ENCODE results near the gene ABR.

ABR gene

DNA sequence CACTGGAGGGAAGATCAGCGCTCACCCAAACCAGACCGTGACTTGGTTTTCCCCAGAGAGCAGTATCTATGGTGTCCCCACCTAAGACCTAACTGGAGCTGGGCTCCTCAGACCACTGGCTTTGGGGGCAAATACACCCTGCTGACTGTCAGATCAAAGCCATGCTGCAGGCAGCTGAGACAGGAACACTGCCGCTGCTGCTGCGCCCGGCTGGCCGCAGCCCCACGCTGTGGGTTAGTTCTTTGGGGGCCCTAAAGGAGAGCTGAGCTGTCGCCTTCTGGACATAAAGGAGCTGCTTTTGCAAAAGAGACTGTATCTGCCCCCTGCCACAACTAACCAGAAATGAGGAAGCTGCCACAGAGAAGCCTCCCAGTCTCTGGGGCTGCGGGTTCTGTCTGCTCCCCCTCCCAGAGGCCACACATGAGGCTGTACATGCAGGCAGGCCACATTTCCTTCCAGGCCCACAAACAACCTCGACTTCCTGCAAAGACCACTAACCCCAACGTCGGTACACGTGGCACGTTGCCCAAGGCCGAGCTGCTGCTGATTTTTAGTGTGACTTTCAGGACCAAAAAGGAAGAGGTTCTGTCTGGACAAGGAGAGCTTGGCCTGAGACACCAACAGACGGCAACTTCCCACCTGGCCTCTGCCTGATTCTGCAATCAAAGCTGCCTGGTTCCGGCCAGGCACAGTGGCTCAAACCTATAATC is 18.2 kb upstream of the ABR start:
- Histone ChIP-seq H3K36me3 (ENCODE audit: insufficient read depth, low read length) (no peaks in the 10 kb centered on the region), H3K4me3 (ENCODE audit: low read length) (no peak overlapping the region), H3K4me1 (ENCODE audit: control insufficient read depth, insufficient read depth, low read length) (peaks cover 14% of the 10 kb centered on the region), H3K4me2 (ENCODE audit: low read length) (no peak overlapping the region), H3K9me3 (replicated peaks; ENCODE audit: low read length) (no peaks in the 10 kb centered on the region), H3K27me3 (ENCODE audit: control insufficient read depth, insufficient read depth, low read length) (peaks cover 38% of the 10 kb centered on the region), H3K9ac (ENCODE audit: low read depth, low read length) (no peak overlapping the region)

DNA sequence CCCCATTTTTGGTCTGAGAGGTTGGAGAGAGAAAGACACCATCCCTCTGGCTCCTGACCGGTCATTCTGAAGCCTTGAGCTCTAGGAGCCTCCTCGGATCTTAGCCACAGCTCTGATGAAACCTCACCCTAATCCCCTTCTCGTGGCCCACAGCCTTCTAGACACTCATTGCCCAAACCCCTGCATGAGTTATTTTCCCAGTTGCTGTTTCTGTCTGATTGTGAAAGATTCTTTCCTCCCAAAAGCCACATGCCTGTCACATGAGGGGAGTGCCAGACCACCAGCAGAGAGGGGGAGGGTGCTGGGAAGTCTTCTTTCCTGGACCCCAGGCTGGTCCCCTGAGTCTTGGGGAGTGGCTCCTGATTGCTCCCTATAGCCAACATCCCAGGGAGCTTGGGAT is 17.6 kb upstream of the ABR start:
- Histone ChIP-seq H3K9me3 (replicated peaks; ENCODE audit: low read length) (no peaks in the 10 kb centered on the region), H3K9ac (ENCODE audit: low read depth, low read length) (no peak overlapping the region), H3K27me3 (ENCODE audit: control insufficient read depth, insufficient read depth, low read length) (peaks cover 37% of the 10 kb centered on the region), H3K36me3 (ENCODE audit: insufficient read depth, low read length) (no peaks in the 10 kb centered on the region), H3K4me2 (ENCODE audit: low read length) (no peak overlapping the region), H3K4me1 (ENCODE audit: control insufficient read depth, insufficient read depth, low read length) (peaks cover 14% of the 10 kb centered on the region), H3K4me3 (ENCODE audit: low read length) (no peak overlapping the region)

DNA sequence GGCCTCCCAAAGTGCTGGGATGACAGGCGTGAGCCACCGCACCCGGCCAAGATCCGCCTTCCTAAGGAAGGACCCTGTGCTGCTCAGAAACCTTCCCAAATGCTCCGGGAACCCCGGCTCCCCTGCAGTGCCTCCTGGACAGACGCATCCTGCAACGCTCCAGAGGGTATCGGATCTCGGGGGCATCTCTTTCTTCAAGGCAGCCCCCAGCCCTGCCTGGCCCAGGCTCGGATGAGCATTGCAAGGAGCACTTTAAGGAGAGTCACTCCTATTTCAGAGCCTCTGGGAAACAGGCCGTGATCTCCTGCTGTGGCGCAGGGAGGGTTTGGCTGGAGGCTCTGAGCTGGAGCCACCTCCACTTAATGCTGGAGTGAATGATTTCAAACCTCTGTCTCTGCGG is 17.2 kb upstream of the ABR start:
- no peak overlapping the region for H3K9ac ChIP-seq (ENCODE audit: low read depth, low read length)
- H3K4me3 ChIP-seq (ENCODE audit: low read length) = no peak overlapping the region
- H3K36me3 ChIP-seq (ENCODE audit: insufficient read depth, low read length) = no peaks in the 10 kb centered on the region
- H3K27me3 ChIP-seq (ENCODE audit: control insufficient read depth, insufficient read depth, low read length) = peaks cover 37% of the 10 kb centered on the region
- H3K4me1 ChIP-seq (ENCODE audit: control insufficient read depth, insufficient read depth, low read length) = peaks cover 14% of the 10 kb centered on the region
- H3K4me2 ChIP-seq (ENCODE audit: low read length) = no peak overlapping the region
- H3K9me3 ChIP-seq (replicated peaks; ENCODE audit: low read length) = no peaks in the 10 kb centered on the region

DNA sequence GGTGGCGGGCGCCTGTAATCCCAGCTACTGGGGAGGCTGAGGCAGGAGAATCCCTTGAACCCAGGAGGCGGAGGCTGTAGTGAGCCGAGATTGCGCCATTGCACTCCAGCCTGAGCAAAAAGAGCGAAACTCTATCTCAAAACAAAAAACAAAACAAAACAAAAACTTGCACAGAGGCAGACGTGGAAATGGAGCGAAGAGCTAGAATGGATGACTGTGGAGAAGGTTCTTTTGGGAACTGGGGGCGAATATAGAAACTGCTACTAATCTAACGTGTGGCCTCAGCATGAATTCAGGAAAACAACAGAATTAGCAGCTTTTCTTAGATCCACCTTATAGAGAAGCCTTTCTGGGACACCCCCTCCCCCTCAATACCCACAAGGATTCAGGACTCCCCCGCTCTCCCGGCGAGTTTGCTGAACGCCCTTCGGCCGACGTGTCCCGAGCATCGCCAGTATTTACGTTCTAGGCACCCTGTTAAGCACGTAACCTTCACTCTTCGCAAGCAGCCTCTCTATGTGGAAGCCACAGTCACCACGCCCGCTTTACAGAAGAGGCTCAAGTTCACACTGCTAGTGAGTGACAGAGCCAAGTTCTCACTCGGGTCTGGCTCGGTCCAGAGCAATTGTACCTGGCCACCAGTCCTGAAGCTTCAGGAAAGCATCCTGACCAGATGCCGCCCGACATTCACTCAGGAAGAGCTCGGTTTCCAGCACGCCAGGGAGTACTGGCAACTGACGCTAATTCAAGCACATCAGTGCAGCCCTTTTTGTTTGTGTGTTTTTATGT is 13.3 kb upstream of the ABR start:
- Histone ChIP-seq H3K9me3 (replicated peaks; ENCODE audit: low read length) (no peaks in the 10 kb centered on the region), H3K9ac (ENCODE audit: low read depth, low read length) (no peak overlapping the region), H3K36me3 (ENCODE audit: insufficient read depth, low read length) (no peaks in the 10 kb centered on the region), H3K27me3 (ENCODE audit: control insufficient read depth, insufficient read depth, low read length) (peaks cover 46% of the 10 kb centered on the region), H3K4me3 (ENCODE audit: low read length) (no peak overlapping the region), H3K4me2 (ENCODE audit: low read length) (no peak overlapping the region), H3K4me1 (ENCODE audit: control insufficient read depth, insufficient read depth, low read length) (peaks cover 19% of the 10 kb centered on the region)

DNA sequence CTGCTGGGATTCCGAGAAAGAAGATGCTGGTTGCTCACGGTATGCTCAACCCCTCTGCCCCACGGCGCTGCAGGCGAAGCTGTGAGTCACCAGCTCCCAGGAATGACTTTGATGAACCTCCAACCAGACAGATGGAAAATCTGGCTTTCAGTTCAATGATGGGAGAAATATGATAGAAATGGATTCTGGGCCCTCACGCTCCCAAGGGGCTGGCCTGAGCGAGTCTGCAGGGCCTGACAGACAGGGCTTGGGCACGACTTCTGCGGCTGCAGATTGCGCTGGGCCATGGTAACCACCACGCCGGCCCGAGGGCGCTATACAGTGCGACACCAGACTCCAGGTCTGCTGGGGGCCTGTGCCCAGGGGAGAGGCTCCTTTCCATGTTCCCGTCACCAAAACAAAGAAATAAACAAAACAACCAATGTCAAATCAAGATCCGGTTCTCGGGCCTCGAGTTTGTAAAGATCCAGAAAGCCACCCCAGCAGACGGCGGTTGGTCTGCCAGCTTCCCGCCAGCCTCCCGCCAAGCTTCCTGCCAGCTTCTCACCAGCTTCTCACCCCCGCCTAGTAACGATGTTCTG is 11.1 kb upstream of the ABR start:
- H3K4me3 ChIP-seq (ENCODE audit: low read length) = no peak overlapping the region
- no peak overlapping the region for H3K4me2 ChIP-seq (ENCODE audit: low read length)
- peaks cover 18% of the 10 kb centered on the region for H3K4me1 ChIP-seq (ENCODE audit: control insufficient read depth, insufficient read depth, low read length)
- peaks cover 44% of the 10 kb centered on the region for H3K27me3 ChIP-seq (ENCODE audit: control insufficient read depth, insufficient read depth, low read length)
- no peaks in the 10 kb centered on the region for H3K36me3 ChIP-seq (ENCODE audit: insufficient read depth, low read length)
- no peaks in the 10 kb centered on the region for H3K9me3 ChIP-seq (replicated peaks; ENCODE audit: low read length)
- H3K9ac ChIP-seq (ENCODE audit: low read depth, low read length) = no peak overlapping the region

DNA sequence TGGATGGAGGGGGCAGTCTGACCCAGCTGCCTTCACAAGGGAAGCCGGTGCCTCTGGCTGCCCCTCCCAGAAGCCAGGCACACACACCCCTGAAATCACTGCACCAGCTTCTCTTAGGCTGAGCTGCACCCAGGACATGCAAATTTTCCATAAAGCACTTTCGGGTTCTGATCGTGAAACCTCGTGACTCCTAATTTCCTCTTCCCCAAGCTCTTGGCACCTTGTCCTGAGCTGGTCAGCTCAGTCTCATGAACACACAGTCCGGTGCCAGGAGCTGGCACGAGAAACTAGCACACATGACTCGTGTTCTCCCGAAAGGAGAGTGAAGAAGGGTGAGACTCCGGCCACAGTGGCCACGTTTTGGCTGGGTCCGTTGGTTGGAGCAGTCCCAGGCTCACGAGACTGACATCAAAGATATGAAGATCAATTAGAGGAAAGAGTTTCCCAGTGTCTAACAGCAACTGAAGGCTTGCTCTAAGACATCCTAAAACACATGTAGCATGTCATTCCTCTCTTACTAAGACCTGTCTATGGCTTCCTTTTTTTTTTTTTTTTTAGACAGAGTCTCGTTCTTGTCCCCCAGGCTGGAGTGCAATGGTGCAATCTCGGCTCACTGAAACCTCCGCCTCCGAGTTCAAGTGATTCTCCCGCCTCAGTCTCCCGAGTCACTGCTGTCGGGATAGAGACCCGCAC is 9.2 kb upstream of the ABR start:
- H3K4me1 ChIP-seq (ENCODE audit: control insufficient read depth, insufficient read depth, low read length) = peaks cover 19% of the 10 kb centered on the region
- peaks cover 46% of the 10 kb centered on the region for H3K27me3 ChIP-seq (ENCODE audit: control insufficient read depth, insufficient read depth, low read length)
- H3K4me3 ChIP-seq (ENCODE audit: low read length) = peak overlapping the region; percentile 10
- no peaks in the 10 kb centered on the region for H3K36me3 ChIP-seq (ENCODE audit: insufficient read depth, low read length)
- no peaks in the 10 kb centered on the region for H3K9me3 ChIP-seq (replicated peaks; ENCODE audit: low read length)
- peak overlapping the region; percentile 53 for H3K4me2 ChIP-seq (ENCODE audit: low read length)
- H3K9ac ChIP-seq (ENCODE audit: low read depth, low read length) = no peak overlapping the region

DNA sequence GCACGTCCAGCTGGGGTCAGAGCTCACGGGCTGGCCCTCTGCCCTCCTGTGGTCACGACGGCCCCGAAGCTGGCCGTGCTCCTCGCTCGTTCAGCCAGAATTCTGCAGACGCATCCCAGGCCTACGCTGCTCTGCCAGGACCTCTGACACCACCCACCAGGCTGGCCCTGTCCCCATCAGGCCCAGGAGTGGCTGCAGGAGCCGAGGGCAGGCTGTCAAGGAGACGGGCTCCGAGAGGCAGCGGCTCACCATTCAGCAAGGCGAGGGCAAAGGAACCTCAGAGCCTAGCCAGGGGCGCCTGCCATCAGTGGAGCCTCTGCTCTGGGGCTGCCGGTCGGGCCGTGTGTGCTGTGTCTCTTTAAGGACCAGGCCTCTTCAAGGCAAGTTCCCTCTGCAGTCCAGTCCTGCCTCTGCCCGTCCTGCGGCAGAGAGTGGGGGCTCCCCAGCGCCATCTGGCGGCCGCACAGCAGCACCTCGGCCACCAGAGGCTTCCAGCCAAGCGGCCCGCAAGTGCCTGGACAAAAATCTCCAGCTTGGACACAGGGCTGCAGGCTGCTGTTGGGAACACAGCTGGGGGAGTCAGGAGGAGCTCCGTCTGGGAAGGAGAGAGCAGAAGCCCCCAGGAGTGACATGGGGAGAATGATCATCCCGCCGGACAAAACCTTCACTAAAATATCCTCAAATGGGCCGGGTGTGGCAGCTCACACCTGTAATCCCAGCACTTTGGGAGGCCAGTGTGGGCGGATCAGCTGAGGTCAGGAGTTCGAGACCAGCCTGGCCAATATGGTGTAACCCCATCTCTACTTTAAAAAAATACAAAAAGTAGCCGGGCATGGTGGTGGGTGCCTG is 7.4 kb upstream of the ABR start:
- peaks cover 43% of the 10 kb centered on the region for H3K27me3 ChIP-seq (ENCODE audit: control insufficient read depth, insufficient read depth, low read length)
- peak overlapping the region; percentile 73 for H3K4me2 ChIP-seq (ENCODE audit: low read length)
- H3K36me3 ChIP-seq (ENCODE audit: insufficient read depth, low read length) = no peaks in the 10 kb centered on the region
- H3K4me3 ChIP-seq (ENCODE audit: low read length) = no peak overlapping the region
- no peaks in the 10 kb centered on the region for H3K9me3 ChIP-seq (replicated peaks; ENCODE audit: low read length)
- H3K4me1 ChIP-seq (ENCODE audit: control insufficient read depth, insufficient read depth, low read length) = peaks cover 19% of the 10 kb centered on the region
- peak overlapping the region; percentile 8 for H3K9ac ChIP-seq (ENCODE audit: low read depth, low read length)

DNA sequence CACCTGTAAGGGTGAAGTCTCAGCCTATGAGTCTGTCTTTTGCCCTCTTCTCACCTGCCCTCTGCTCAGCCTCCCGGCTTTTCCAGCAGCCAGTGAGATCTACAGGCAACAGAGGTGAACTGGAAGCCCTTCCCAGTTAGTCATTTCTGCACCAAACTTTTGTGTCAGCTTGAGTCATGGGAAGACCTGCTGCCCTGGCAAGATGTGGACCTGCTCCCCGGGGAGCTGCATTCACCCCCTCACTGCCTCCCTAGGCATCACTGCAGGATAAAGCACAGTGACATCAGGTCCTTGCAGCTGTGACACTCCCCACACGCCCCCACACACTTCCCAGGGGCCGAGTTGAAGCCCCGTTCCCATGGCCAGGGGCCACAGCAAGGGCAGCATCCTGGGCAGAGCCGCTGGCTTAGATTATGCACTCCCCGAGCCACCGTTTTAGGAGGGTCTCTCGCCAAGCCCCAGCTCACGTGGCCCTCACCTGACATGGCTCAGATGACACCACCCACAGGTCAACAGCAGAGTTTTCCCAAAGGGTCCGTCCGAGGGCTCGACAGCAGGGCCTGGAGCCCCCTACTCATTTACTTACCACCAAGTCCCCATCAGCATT is 6.5 kb upstream of the ABR start:
- Histone ChIP-seq H3K4me2 (ENCODE audit: low read length) (peak overlapping the region; percentile 73), H3K36me3 (ENCODE audit: insufficient read depth, low read length) (no peaks in the 10 kb centered on the region), H3K4me1 (ENCODE audit: control insufficient read depth, insufficient read depth, low read length) (peaks cover 19% of the 10 kb centered on the region), H3K27me3 (ENCODE audit: control insufficient read depth, insufficient read depth, low read length) (peaks cover 45% of the 10 kb centered on the region), H3K9me3 (replicated peaks; ENCODE audit: low read length) (no peaks in the 10 kb centered on the region), H3K9ac (ENCODE audit: low read depth, low read length) (peak overlapping the region; percentile 8), H3K4me3 (ENCODE audit: low read length) (peak overlapping the region; percentile 41)

DNA sequence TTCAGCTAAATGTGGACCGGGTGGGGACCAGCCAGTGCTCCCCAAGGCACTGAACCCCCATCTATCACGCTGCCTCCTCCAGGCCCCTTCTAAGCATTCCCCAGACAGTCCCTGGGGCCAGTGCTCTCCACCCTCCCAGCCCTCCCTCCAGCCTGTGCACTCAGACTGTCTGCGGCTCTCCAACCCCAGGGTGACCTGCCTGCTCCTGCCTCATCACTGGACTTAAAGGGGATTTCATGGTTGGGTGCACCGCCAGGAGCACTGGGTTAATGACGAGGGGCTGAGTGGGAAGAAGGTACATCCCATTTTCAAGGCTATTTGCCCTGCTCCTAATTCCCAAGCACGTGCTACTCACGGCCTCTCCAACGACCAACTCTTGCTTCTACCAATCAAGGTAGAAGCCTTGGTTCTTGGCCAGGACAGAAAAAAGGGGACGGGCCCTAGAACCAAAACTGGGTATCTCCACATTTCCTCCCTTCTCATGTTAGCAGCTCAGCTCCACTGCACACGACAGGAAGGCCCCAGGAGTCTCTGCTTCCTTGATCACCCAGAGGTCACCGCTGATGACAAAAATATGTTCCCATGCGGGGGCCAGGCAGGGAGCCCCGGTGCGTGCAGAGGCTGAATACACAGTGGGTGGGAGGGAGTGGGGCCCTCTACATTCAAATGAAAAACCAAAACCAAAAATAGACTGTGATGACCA is 3.5 kb upstream of the ABR start:
- H3K4me1 ChIP-seq (ENCODE audit: control insufficient read depth, insufficient read depth, low read length) = peaks cover 13% of the 10 kb centered on the region
- peaks cover 47% of the 10 kb centered on the region for H3K27me3 ChIP-seq (ENCODE audit: control insufficient read depth, insufficient read depth, low read length)
- no peak overlapping the region for H3K4me2 ChIP-seq (ENCODE audit: low read length)
- no peak overlapping the region for H3K4me3 ChIP-seq (ENCODE audit: low read length)
- no peaks in the 10 kb centered on the region for H3K36me3 ChIP-seq (ENCODE audit: insufficient read depth, low read length)
- no peak overlapping the region for H3K9ac ChIP-seq (ENCODE audit: low read depth, low read length)
- H3K9me3 ChIP-seq (replicated peaks; ENCODE audit: low read length) = no peaks in the 10 kb centered on the region

DNA sequence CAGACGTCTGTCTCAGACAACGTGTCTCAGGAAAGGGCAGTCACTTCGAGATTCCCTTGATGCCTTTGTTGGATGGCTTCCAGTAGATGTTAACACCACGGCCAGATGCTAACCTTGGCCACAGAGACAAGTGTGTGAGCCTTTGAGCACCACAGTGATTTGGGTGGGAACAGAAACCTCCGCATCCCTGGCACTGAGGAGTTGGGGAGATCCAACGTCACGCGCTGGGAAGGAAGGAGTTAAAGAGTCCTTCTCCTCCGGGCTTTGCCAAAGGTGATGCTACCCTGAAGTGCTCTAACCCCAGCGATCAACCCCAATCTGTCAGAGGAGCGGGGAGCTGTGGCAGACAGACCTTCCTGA is 3.0 kb upstream of the ABR start:
- H3K9me3 ChIP-seq (replicated peaks; ENCODE audit: low read length) = no peaks in the 10 kb centered on the region
- H3K4me3 ChIP-seq (ENCODE audit: low read length) = no peak overlapping the region
- peaks cover 13% of the 10 kb centered on the region for H3K4me1 ChIP-seq (ENCODE audit: control insufficient read depth, insufficient read depth, low read length)
- H3K4me2 ChIP-seq (ENCODE audit: low read length) = no peak overlapping the region
- no peaks in the 10 kb centered on the region for H3K36me3 ChIP-seq (ENCODE audit: insufficient read depth, low read length)
- H3K9ac ChIP-seq (ENCODE audit: low read depth, low read length) = no peak overlapping the region
- H3K27me3 ChIP-seq (ENCODE audit: control insufficient read depth, insufficient read depth, low read length) = peaks cover 44% of the 10 kb centered on the region

Measured in skeletal muscle satellite cell (primary cell).